ENCODE results near the gene C17orf114.

The C17orf114 gene

GRCh38 chr17:4816826-4817225 is 14.7 kb upstream of the C17orf114 start:
- 91% methylated on average over 10 of the region's 13 CpGs for WGBS (ENCODE audit: low lambda C conversion rate)
- Histone ChIP-seq H4K20me1 (ENCODE audit: insufficient read depth, low read length) (no peaks in the 10 kb centered on the region), H2AFZ (ENCODE audit: low read length) (no peak overlapping the region), H3K4me3 (replicated peaks in 1 of 3; ENCODE audit: insufficient read depth in 1 of 3, low read depth in 2 of 3, low read length in 3 of 3) (no peak overlapping the region), H3K9ac (ENCODE audit: insufficient read depth, low read depth, low read length) (no peak overlapping the region), H3K79me2 (ENCODE audit: insufficient read depth, low read length) (no peaks in the 10 kb centered on the region), H3K9me3 (ENCODE audit: low read length) (no peaks in the 10 kb centered on the region), H3K4me1 (ENCODE audit: insufficient read depth, low read length) (no peaks in the 10 kb centered on the region), H3K27me3 (ENCODE audit: control insufficient read depth in 1 of 2, insufficient read depth in 2 of 2, low read length in 2 of 2) (no peaks in the 10 kb centered on the region), H3K36me3 (replicated peaks in 1 of 2; ENCODE audit: control insufficient read depth in 1 of 2, insufficient read depth in 2 of 2, low read length in 2 of 2) (peaks cover 8 to 12% of the 10 kb centered on the region in 2 experiments; a peak in 4 of 5 replicates), H3K4me2 (ENCODE audit: low read depth, low read length) (no peak overlapping the region), H3K27ac (ENCODE audit: extremely low read length, insufficient read depth, low read length) (no peak overlapping the region)
- CTCF ChIA-PET (ENCODE audit: low intra/inter-chr PET ratio, low total read pairs), result no interaction called here
- POLR2A ChIA-PET, result no interaction called here
- FAIRE-seq, result no peak
- DNase-seq (ENCODE audit: low spot score), result no peak
- ATAC-seq, result no peak
- TF ChIP-seq ZSCAN22 (CRISPR knock-in tag; IDR thresholded peaks at IDR 0.05) (no peak), ZNF326 (CRISPR knock-in tag; IDR thresholded peaks at IDR 0.05; ENCODE audit: borderline replicate concordance) (no peak), MZF1 (CRISPR knock-in tag; IDR thresholded peaks at IDR 0.05; ENCODE audit: borderline replicate concordance) (no peak), FOSL2 (CRISPR knock-in tag; IDR thresholded peaks at IDR 0.05) (no peak), TBL1XR1 (IDR thresholded peaks at IDR 0.05; ENCODE audit: borderline replicate concordance, low read length, partially characterized antibody) (no peak), ZFP41 (CRISPR knock-in tag; IDR thresholded peaks at IDR 0.05; ENCODE audit: borderline replicate concordance) (no peak), ETV6 (CRISPR knock-in tag; conservative IDR thresholded peaks at IDR 0.05) (no peak), ZNF263 (CRISPR knock-in tag; IDR thresholded peaks at IDR 0.05) (no peak), XRCC5 (optimal IDR thresholded peaks at IDR 0.05; ENCODE audit: low read length) (no peak), MYC (CRISPR knock-in tag; IDR thresholded peaks at IDR 0.05; ENCODE audit: borderline replicate concordance) (no peak), ZNF7 (CRISPR knock-in tag; IDR thresholded peaks at IDR 0.05) (no peak), KDM3A (CRISPR knock-in tag; IDR thresholded peaks at IDR 0.05; ENCODE audit: low read depth) (no peak)
- intact Hi-C loops (cut with micrococcal nuclease; ENCODE audit: unreplicated experiment), result no loop called here
- in situ Hi-C loops (cut with HindIII; ENCODE audit: extremely low pct_ligation_motif_present, low pct_unique_long_range_greater_than_20kb), result no loop called here
- BruUV-seq (replicated peaks), result no TSS peak
